ENCODE data around the gene AGPAT1. TPM values are rescaled to one million over a fixed set of nuclear protein-coding genes. Genes with fewer than 3 reads are reported as not detected.

AGPAT1 gene
- total and polyA plus RNA-seq, 2 of the 8 experiments (the other 6 are each of a cell fraction or from before 2014, with no cell fraction given): 96.0 to 222 TPM

GRCh38 chr6:32195652-32195901 lies 19.7 kb upstream of the AGPAT1 start (continued):
- TF ChIP-seq CHD7 (IDR thresholded peaks at IDR 0.05; ENCODE audit: insufficient replicate concordance, low read length) (no peak), SRF (IDR thresholded peaks at IDR 0.05; ENCODE audit: low read depth, low read length) (peak; percentile 65; the same call in 1 of the 2 replicates), MAFK (IDR thresholded peaks at IDR 0.05; ENCODE audit: low read depth, low read length) (no peak), SIX5 (IDR thresholded peaks at IDR 0.05; ENCODE audit: low read depth, low read length) (no peak), EZH2 (IDR thresholded peaks at IDR 0.05; ENCODE audit: low read depth, low read length, severe bottlenecking) (no peak), TAF1 (IDR thresholded peaks at IDR 0.05; ENCODE audit: low read depth, low read length) (no peak; the same call in 1 of the 2 replicates), NRF1 (IDR thresholded peaks at IDR 0.05; ENCODE audit: low read depth, low read length) (peak; percentile 74), TAF7 (optimal IDR thresholded peaks at IDR 0.05; ENCODE audit: borderline replicate concordance, low read depth, low read length) (no peak), RXRA (IDR thresholded peaks at IDR 0.05; ENCODE audit: insufficient read depth, low read depth, low read length) (no peak), USF2 (IDR thresholded peaks at IDR 0.05; ENCODE audit: low read length) (no peak), BRCA1 (IDR thresholded peaks at IDR 0.05; ENCODE audit: low read depth, low read length) (no peak; the same call in 1 of the 2 replicates), FOSL1 (IDR thresholded peaks at IDR 0.05; ENCODE audit: insufficient read depth, low read depth, low read length) (no peak)
